Measurements from ENCODE around the gene TCFL5.

DNA sequence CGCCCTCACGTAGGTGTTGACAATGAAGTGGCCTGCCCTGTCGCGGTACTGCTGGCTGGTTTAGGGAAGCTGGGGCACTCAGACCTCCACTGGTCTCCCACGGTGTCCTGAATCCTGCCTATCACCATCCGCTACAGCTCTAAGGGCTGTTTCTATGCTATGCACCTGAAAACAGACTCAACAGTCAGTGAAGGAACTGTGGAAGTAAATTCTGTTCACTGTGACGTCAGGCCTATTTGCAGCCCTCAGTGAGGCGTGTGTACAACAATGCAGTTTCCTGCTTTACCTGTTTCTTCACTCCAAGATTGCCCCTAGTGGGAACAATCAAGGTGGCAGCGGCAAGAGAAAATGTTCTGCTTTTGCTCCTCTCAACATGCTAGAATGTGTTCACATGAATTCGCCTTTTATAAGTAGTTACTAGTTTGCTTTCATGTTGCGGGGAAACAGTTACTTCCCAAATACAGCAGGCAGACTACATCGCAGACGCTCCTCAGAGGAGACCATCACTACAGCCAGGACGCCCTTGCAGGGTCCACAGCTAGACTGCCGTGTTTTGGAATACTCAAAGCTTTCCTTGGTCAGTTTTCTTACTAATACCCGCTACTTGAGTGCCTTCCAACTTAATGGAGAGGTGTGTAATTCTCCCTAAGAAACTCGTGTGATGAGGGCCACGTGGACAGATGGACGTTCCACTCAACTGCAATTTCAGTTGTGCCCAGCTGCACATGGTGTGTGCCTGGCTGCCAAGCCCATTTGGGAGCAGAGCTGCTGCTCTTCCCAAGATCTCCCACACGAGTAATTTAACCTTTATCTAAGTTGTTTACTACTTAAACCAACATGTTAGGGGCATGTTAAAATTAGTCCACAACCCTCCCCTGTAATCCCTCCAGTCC, 39.3 kb upstream of the TCFL5 start:
- TF ChIP-seq ZNF274 (IDR thresholded peaks at IDR 0.05; ENCODE audit: low read depth, low read length), result no peak
- no peak for TF ChIP-seq YY1 (IDR thresholded peaks at IDR 0.05; ENCODE audit: insufficient read depth, insufficient read length)
